HepG2 (cell line): ENCODE results near the gene NOP56. TPM values are rescaled to one million over a fixed set of nuclear protein-coding genes. Genes with fewer than 3 reads are reported as not detected.

Source experiments
- BORCS8-MEF2B ChIP-seq: sonication (generic); formaldehyde crosslinking; IDR thresholded peaks from 2 replicates; pipeline ENCODE4 v1.8.0; 2022; ENCODE audit warnings: mild to moderate bottlenecking, missing genetic modification reagents
- EZH2 ChIP-seq: conservative IDR thresholded peaks from 2 replicates; pipeline ENCODE4 v1.6.1; 2012; ENCODE audit warnings: mild to moderate bottlenecking, low read depth, low read length, moderate library complexity
- FOXK1 ChIP-seq: sonication (generic); formaldehyde crosslinking; IDR thresholded peaks from 2 replicates; pipeline ENCODE4 v1.4.0; 2020; ENCODE audit warnings: low read depth, missing genetic modification reagents, borderline replicate concordance
- IRF2 ChIP-seq: IDR thresholded peaks from 2 replicates; pipeline ENCODE4 v1.6.1; 2018; ENCODE audit warnings: missing genetic modification reagents, missing compliant biosample characterization
- NCOA1 ChIP-seq: sonication (generic); formaldehyde crosslinking; IDR thresholded peaks from 2 replicates; pipeline ENCODE4 v1.9.0; 2021; ENCODE audit warnings: missing genetic modification reagents
- NR2F6 ChIP-seq, 2 experiments: IDR thresholded peaks; 2 replicates each; pipeline ENCODE4 v1.6.1; 2016; ENCODE audit warnings: antibody characterized with exemption in 1 of 2, mild to moderate bottlenecking in 1 of 2
- POLR2AphosphoS5 ChIP-seq: IDR thresholded peaks from 2 replicates; pipeline ENCODE4 v1.6.1; 2012; ENCODE audit warnings: low read depth, low read length
- TERF1 ChIP-seq: sonication (generic); formaldehyde crosslinking; IDR thresholded peaks from 2 replicates; pipeline ENCODE4 v1.8.0; 2022; ENCODE audit warnings: mild to moderate bottlenecking, missing genetic modification reagents, moderate library complexity
- ZC3H4 ChIP-seq: sonication (generic); formaldehyde crosslinking; IDR thresholded peaks from 2 replicates; pipeline ENCODE4 v1.4.0; 2020; ENCODE audit warnings: missing genetic modification reagents, borderline replicate concordance
- ZNF235 ChIP-seq: sonication (generic); formaldehyde crosslinking; IDR thresholded peaks from 2 replicates; pipeline ENCODE4 v1.8.1; 2023; ENCODE audit warnings: mild to moderate bottlenecking, missing genetic modification reagents, borderline replicate concordance
- ZNF329 ChIP-seq: sonication (generic); formaldehyde crosslinking; IDR thresholded peaks from 2 replicates; pipeline ENCODE4 v1.9.0; 2021; ENCODE audit warnings: low read depth, mild to moderate bottlenecking, missing genetic modification reagents
- ZSCAN12 ChIP-seq: sonication (generic); formaldehyde crosslinking; IDR thresholded peaks from 2 replicates; pipeline ENCODE4 v1.9.0; 2021; ENCODE audit warnings: mild to moderate bottlenecking, missing genetic modification reagents
- polyA plus RNA-seq, 8 experiments: library from polyadenylated mRNA; depleted of rRNA in 3 of 8; stranded (reverse) in 7 of 8; unstranded in 1 of 8; fragments of >200 nt; fragmentation: Illumina TruSeq in 4 of 8; extraction: Trizol in 4 of 8; gene quantifications; 2 replicates each; pipeline versions ENCODE4 v1.2.1 to v1.2.3, GENCODE V29; 2011 to 2016; ENCODE audit warnings: low read depth in 4 of 8, missing spikeins in 1 of 8, mixed read lengths in 1 of 8; ENCODE audit not compliant: insufficient read depth in 1 of 8
- total RNA-seq, 5 experiments: library from RNA; depleted of rRNA; stranded (reverse); fragments of >200 nt; fragmentation: Illumina TruSeq; extraction: Trizol; gene quantifications; 2 replicates each; pipeline ENCODE4 v1.2.3, GENCODE V29; 2016; ENCODE audit warnings: low read depth in 1 of 5
- TF ChIP-seq, protein P1 (sequence below): sonication (generic); formaldehyde crosslinking; IDR thresholded peaks from 2 replicates; pipeline ENCODE4 v1.4.0; 2020; ENCODE audit warnings: mild to moderate bottlenecking, missing genetic modification reagents
- TF ChIP-seq, protein P2 (sequence below), 2 experiments: fragments of 450-650 bp in 1 of 2; sonication (generic) in 1 of 2; formaldehyde crosslinking in 1 of 2; IDR thresholded peaks; 2 replicates each; pipeline versions ENCODE4 v1.6.1 to v1.8.0; 2016 to 2022; ENCODE audit warnings: antibody characterized with exemption in 1 of 2, mild to moderate bottlenecking in 1 of 2, missing genetic modification reagents in 1 of 2
- TF ChIP-seq, protein P3 (sequence below): sonication (generic); formaldehyde crosslinking; IDR thresholded peaks from 2 replicates; pipeline ENCODE4 v1.4.0; 2020; ENCODE audit warnings: missing genetic modification reagents, borderline replicate concordance

Gene NOP56
- total and polyA plus RNA-seq, 2 of the 13 experiments (the other 11 are each of a cell fraction or from before 2014, with no cell fraction given) = 369 to 1,116 TPM

DNA sequence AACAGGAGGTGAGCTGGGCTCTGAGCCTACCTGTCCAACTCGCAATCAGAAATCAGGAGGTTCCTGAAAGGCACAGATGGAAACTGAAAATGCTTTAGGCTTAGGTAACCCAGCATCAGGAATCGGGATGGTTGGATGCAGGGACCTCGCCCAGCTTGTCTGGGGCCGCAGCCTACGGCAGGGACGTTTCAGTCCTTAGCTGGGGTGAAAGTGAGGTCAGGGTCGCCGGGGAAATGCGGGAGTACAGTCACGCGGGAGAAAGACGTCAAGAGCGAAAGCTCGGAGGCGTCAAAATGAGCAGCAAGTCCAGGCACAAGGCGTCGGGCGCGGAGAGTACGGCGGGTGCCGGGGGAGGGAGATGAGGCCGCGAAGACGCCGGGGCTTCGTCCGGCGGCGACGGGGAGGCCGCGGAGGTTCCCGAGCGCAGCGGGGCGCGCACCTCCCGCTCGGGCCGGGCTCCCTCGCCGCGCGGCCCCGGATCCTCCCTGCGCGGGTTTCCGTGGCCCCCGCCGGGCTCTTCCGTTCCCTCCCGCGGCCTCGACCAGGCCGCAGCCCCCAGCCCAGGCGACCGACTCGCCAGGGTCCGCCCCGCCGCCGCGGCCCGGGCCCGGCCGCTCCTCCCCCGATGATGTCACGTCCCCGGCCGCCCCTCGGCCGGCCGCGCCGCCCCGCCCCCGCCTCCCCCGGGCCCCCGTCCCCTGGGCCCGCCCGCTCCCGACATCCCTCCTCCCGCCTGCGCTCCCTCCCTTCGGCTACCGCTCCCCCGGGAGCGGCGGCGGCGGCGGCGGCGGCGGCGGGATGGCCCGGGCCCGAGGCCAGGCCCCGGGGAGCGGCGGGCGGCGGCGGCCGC lies 39.8 kb downstream of the NOP56 start, which contains the start of gene EBF4 (continued):
- TF ChIP-seq ZC3H4 (no peak), ZNF329 (CRISPR knock-in tag) (0 out of 2 replicates have a peak, but pooled peaks have one; percentile 29), EZH2 (peak; percentile 99; the same call in 1 of the 2 replicates), ZSCAN12 (no peak), NCOA1 (CRISPR knock-in tag) (no peak), BORCS8-MEF2B (CRISPR knock-in tag) (peak; percentile 94), FOXK1 (CRISPR knock-in tag) (no peak), NR2F6 (IDR thresholded peaks at IDR 0.05) (no peak), NR2F6 (CRISPR knock-in tag; IDR thresholded peaks at IDR 0.05) (0 out of 2 replicates have a peak, but pooled peaks have one; percentile 17), TERF1 (CRISPR knock-in tag) (no peak), ZNF235 (CRISPR knock-in tag) (no peak), POLR2AphosphoS5 (no peak), IRF2 (CRISPR knock-in tag) (0 out of 2 replicates have a peak, but pooled peaks have one; percentile 50)
- TF ChIP-seq, protein P1, sequence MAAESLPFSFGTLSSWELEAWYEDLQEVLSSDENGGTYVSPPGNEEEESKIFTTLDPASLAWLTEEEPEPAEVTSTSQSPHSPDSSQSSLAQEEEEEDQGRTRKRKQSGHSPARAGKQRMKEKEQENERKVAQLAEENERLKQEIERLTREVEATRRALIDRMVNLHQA = no peak
- TF ChIP-seq, protein P2, sequence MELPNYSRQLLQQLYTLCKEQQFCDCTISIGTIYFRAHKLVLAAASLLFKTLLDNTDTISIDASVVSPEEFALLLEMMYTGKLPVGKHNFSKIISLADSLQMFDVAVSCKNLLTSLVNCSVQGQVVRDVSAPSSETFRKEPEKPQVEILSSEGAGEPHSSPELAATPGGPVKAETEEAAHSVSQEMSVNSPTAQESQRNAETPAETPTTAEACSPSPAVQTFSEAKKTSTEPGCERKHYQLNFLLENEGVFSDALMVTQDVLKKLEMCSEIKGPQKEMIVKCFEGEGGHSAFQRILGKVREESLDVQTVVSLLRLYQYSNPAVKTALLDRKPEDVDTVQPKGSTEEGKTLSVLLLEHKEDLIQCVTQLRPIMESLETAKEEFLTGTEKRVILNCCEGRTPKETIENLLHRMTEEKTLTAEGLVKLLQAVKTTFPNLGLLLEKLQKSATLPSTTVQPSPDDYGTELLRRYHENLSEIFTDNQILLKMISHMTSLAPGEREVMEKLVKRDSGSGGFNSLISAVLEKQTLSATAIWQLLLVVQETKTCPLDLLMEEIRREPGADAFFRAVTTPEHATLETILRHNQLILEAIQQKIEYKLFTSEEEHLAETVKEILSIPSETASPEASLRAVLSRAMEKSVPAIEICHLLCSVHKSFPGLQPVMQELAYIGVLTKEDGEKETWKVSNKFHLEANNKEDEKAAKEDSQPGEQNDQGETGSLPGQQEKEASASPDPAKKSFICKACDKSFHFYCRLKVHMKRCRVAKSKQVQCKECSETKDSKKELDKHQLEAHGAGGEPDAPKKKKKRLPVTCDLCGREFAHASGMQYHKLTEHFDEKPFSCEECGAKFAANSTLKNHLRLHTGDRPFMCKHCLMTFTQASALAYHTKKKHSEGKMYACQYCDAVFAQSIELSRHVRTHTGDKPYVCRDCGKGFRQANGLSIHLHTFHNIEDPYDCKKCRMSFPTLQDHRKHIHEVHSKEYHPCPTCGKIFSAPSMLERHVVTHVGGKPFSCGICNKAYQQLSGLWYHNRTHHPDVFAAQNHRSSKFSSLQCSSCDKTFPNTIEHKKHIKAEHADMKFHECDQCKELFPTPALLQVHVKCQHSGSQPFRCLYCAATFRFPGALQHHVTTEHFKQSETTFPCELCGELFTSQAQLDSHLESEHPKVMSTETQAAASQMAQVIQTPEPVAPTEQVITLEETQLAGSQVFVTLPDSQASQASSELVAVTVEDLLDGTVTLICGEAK (IDR thresholded peaks at IDR 0.05) = no peak
- TF ChIP-seq, protein P2 (CRISPR knock-in tag; IDR thresholded peaks at IDR 0.05) = 0 out of 2 replicates have a peak, but pooled peaks have one; percentile 70
- TF ChIP-seq, protein P3, sequence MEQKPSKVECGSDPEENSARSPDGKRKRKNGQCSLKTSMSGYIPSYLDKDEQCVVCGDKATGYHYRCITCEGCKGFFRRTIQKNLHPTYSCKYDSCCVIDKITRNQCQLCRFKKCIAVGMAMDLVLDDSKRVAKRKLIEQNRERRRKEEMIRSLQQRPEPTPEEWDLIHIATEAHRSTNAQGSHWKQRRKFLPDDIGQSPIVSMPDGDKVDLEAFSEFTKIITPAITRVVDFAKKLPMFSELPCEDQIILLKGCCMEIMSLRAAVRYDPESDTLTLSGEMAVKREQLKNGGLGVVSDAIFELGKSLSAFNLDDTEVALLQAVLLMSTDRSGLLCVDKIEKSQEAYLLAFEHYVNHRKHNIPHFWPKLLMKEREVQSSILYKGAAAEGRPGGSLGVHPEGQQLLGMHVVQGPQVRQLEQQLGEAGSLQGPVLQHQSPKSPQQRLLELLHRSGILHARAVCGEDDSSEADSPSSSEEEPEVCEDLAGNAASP (CRISPR knock-in tag) = peak; percentile 88; the same call in 1 of the 2 replicates
